ENCODE data around the gene PTPRU.
"Not testable (repeated sequence)": the region's sequence is repeated elsewhere in the genome, so short reads cannot be mapped to it uniquely, and the experiment has no call there.

The PTPRU gene

DNA sequence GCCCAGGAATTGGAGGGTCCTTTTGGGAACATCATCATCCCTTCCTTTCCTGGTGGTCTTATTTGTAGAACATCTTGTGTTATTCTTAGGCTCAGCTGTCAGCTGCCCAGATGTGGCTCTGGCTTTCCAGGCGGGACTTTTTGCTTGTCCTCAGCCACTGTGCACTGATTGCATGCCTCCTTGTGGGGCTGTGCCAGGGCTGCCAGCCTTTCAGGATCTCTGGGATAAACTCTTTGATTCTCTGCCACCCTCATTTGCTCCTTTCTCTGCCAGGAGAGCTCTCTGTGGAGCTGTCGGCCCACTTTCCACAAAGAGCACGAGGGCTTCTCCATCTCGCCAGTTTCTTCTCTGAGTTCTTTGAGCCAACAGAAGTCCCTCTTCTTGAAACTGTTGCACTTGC, 63.1 kb downstream of the PTPRU start:
- TF ChIP-seq EZH2phosphoT487 (IDR thresholded peaks at IDR 0.05; ENCODE audit: borderline replicate concordance, low read length) = no peak
- no peaks in the 10 kb centered on the region for H3K9me2 ChIP-seq (replicated peaks; ENCODE audit: control insufficient read depth, low read length)
- H3K36me3 ChIP-seq (ENCODE audit: control insufficient read depth, low read length) = no peaks in the 10 kb centered on the region
- no peaks in the 10 kb centered on the region for H4K20me1 ChIP-seq (ENCODE audit: control insufficient read depth, insufficient read depth, low read depth, low read length)
- H3K4me2 ChIP-seq (ENCODE audit: low read length) = no peak overlapping the region
- no peak overlapping the region for H3K27ac ChIP-seq (ENCODE audit: low read depth, low read length)
- no peaks in the 10 kb centered on the region for H3F3A ChIP-seq (ENCODE audit: control insufficient read depth, insufficient read depth)
- peaks cover 7% of the 10 kb centered on the region; the same call in 1 of the 2 replicates for H3K27me3 ChIP-seq (ENCODE audit: control insufficient read depth, low read length)
- H3K9me3 ChIP-seq (ENCODE audit: control insufficient read depth, insufficient read depth, low read length) = no peaks in the 10 kb centered on the region
- no peaks in the 10 kb centered on the region for H3K79me2 ChIP-seq (ENCODE audit: control insufficient read depth, low read length)
- H3K4me3 ChIP-seq (ENCODE audit: low read length) = no peak overlapping the region
- H3K4me1 ChIP-seq (ENCODE audit: control insufficient read depth, low read length) = no peaks in the 10 kb centered on the region

DNA sequence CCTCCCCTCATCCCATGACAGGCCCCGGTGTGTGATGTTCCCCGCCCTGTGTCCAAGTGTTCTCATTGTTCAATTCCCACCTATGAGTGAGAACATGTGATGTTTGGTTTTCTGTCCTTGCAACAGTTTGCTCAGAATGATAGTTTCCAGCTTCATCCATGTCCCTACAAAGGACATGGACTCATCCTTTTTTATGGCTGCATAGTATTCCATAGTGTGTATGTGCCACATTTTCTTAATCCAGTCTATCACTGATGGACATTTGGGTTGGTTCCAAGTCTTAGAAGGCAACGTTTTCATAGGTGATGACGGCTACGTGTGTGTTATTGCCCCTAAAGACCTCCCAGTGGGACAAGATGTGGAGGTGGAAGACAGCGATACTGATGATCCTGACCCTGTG, 65.4 kb downstream of the PTPRU start:
- not testable (repeated sequence) for H3K4me1 ChIP-seq (ENCODE audit: control insufficient read depth, low read length); H3K9me3 ChIP-seq (ENCODE audit: control insufficient read depth, insufficient read depth, low read length)

DNA sequence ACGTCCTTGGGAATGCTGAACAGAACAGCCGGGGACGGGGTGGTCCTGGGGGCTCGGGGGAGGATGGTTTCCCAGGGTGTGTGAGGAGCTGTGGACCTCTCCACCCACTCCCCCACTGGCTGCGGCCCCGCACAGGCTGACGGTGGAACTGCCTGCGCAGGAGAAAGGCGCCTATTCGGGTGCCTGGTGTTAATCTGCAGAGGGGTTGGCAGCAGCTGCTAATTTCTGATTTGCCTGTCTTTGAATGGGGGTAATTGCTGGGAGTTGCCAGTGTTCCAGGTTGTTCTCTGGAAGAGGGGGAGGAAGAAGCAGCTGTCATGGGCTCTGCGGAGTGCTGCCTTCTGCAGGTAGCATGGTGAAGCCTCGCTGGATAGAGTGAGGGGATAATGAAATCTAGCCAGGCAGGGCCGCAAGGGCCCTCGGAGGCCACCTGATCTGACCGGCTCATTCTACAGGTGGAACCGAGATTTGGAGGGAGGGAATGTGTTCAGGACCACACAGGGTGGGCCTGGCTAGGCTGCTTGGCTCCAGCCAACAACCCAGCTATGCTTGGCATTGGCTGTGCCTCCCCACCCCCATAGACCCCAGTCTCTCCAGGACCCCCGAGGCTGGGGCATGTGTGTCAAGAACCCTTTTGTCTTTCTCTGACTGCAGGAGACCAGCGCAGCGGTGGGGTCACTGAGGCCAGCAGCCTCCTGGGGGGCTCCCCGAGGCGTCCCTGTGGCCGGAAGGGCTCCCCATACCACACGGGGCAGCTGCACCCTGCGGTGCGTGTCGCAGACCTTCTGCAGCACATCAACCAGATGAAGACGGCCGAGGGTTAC, 67.1 kb downstream of the PTPRU start:
- no peak overlapping the region for H3K27ac ChIP-seq (ENCODE audit: low read depth, low read length)
- H3F3A ChIP-seq (ENCODE audit: control insufficient read depth, insufficient read depth) = no peaks in the 10 kb centered on the region
- H4K20me1 ChIP-seq (ENCODE audit: control insufficient read depth, insufficient read depth, low read depth, low read length) = no peaks in the 10 kb centered on the region
- no peaks in the 10 kb centered on the region for H3K9me2 ChIP-seq (replicated peaks; ENCODE audit: control insufficient read depth, low read length)
- TF ChIP-seq EZH2phosphoT487 (IDR thresholded peaks at IDR 0.05; ENCODE audit: borderline replicate concordance, low read length) = no peak
- TF ChIP-seq, protein P1, sequence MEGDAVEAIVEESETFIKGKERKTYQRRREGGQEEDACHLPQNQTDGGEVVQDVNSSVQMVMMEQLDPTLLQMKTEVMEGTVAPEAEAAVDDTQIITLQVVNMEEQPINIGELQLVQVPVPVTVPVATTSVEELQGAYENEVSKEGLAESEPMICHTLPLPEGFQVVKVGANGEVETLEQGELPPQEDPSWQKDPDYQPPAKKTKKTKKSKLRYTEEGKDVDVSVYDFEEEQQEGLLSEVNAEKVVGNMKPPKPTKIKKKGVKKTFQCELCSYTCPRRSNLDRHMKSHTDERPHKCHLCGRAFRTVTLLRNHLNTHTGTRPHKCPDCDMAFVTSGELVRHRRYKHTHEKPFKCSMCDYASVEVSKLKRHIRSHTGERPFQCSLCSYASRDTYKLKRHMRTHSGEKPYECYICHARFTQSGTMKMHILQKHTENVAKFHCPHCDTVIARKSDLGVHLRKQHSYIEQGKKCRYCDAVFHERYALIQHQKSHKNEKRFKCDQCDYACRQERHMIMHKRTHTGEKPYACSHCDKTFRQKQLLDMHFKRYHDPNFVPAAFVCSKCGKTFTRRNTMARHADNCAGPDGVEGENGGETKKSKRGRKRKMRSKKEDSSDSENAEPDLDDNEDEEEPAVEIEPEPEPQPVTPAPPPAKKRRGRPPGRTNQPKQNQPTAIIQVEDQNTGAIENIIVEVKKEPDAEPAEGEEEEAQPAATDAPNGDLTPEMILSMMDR (IDR thresholded peaks at IDR 0.05; ENCODE audit: low read depth, low read length, poor library complexity, severe bottlenecking) = no peak
- peaks cover 4% of the 10 kb centered on the region; the same call in 1 of the 2 replicates for H3K27me3 ChIP-seq (ENCODE audit: control insufficient read depth, low read length)
- no peaks in the 10 kb centered on the region for H3K9me3 ChIP-seq (ENCODE audit: control insufficient read depth, insufficient read depth, low read length)
- no peaks in the 10 kb centered on the region for H3K79me2 ChIP-seq (ENCODE audit: control insufficient read depth, low read length)
- H3K36me3 ChIP-seq (ENCODE audit: control insufficient read depth, low read length) = no peaks in the 10 kb centered on the region
- no peak overlapping the region for H3K4me3 ChIP-seq (ENCODE audit: low read length)
- H3K4me1 ChIP-seq (ENCODE audit: control insufficient read depth, low read length) = no peaks in the 10 kb centered on the region
- no peak overlapping the region for H3K4me2 ChIP-seq (ENCODE audit: low read length)

More for the DNA sequence above, 65.4 kb downstream of the PTPRU start:
- not testable (repeated sequence) for H3K4me2 ChIP-seq (ENCODE audit: low read length); H3K9me2 ChIP-seq (replicated peaks; ENCODE audit: control insufficient read depth, low read length); H3K4me3 ChIP-seq (ENCODE audit: low read length); H3K27ac ChIP-seq (ENCODE audit: low read depth, low read length); H4K20me1 ChIP-seq (ENCODE audit: control insufficient read depth, insufficient read depth, low read depth, low read length); H3K79me2 ChIP-seq (ENCODE audit: control insufficient read depth, low read length); H3F3A ChIP-seq (ENCODE audit: control insufficient read depth, insufficient read depth); H3K27me3 ChIP-seq (ENCODE audit: control insufficient read depth, low read length); H3K36me3 ChIP-seq (ENCODE audit: control insufficient read depth, low read length)

DNA sequence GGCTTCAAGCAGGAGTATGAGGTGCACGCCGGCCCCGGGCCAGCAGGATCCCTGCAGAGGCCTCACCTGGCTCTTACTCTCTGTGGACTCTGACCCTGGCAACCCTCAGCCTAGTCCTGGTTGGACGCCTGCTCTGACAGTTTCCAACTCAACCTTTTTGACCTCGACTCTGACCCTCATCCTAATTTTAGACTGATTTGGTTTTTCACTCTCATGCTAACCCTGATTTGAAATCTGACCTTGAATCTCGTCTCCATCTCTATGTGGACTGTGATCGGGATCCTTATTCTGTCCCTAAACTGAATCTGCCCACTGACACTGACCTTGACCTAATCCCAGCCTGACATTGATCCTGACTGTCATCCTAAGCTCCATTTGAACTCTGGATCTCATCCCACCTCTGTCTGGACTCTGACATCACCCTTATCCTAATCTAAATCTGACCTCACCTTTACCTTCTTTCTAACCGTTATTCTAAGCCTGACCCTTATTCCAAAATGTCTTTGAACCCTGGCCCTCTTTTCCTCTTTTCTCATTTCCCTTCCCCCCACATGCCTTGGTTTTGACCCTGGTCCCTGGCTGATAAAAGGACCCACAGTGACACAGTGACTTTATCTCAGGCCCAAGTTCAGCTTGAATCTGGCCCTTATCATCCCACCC, 67.8 kb downstream of the PTPRU start:
- Histone ChIP-seq H3K9me3 (ENCODE audit: control insufficient read depth, insufficient read depth, low read length) (no peaks in the 10 kb centered on the region), H3F3A (ENCODE audit: control insufficient read depth, insufficient read depth) (no peaks in the 10 kb centered on the region), H3K4me3 (ENCODE audit: low read length) (no peak overlapping the region), H3K9me2 (replicated peaks; ENCODE audit: control insufficient read depth, low read length) (no peaks in the 10 kb centered on the region), H4K20me1 (ENCODE audit: control insufficient read depth, insufficient read depth, low read depth, low read length) (no peaks in the 10 kb centered on the region), H3K79me2 (ENCODE audit: control insufficient read depth, low read length) (no peaks in the 10 kb centered on the region), H3K27me3 (ENCODE audit: control insufficient read depth, low read length) (peaks cover 4% of the 10 kb centered on the region; the same call in 1 of the 2 replicates), H3K27ac (ENCODE audit: low read depth, low read length) (no peak overlapping the region), H3K36me3 (ENCODE audit: control insufficient read depth, low read length) (no peaks in the 10 kb centered on the region), H3K4me1 (ENCODE audit: control insufficient read depth, low read length) (no peaks in the 10 kb centered on the region), H3K4me2 (ENCODE audit: low read length) (no peak overlapping the region)
- no peak for TF ChIP-seq EZH2phosphoT487 (IDR thresholded peaks at IDR 0.05; ENCODE audit: borderline replicate concordance, low read length)
- TF ChIP-seq, protein P1 (IDR thresholded peaks at IDR 0.05; ENCODE audit: low read depth, low read length, poor library complexity, severe bottlenecking) = no peak
